K562 (cell line): Measurements from ENCODE around the gene ERGIC1.

Source experiments
- CHD2 ChIP-seq: IDR thresholded peaks from 2 replicates; pipeline ENCODE4 v1.6.1; 2011; ENCODE audit warnings: low read depth, low read length
- ELF1 ChIP-seq: fragments of 200-800 bp; sonication (Bioruptor generic); IDR thresholded peaks from 2 replicates; pipeline ENCODE4 v1.6.1; 2016; ENCODE audit warnings: missing genetic modification characterization, missing compliant biosample characterization
- ESRRA ChIP-seq: fragments of 450-650 bp; IDR thresholded peaks from 2 replicates; pipeline ENCODE4 v1.6.1; 2014; ENCODE audit warnings: low read depth, mild to moderate bottlenecking, moderate library complexity, borderline replicate concordance
- FOS ChIP-seq: IDR thresholded peaks from 3 replicates; pipeline ENCODE4 v1.6.1; 2011; ENCODE audit not compliant: insufficient read length; ENCODE audit errors: extremely low read depth
- NFRKB ChIP-seq: fragments of 450-650 bp; IDR thresholded peaks from 2 replicates; pipeline ENCODE4 v1.6.1; 2016; ENCODE audit warnings: low read depth
- NR2C2 ChIP-seq, 2 experiments: fragments of 200-800 bp in 1 of 2; sonication (Bioruptor generic) in 1 of 2; sonication (generic) in 1 of 2; formaldehyde crosslinking in 1 of 2; IDR thresholded peaks; 2 replicates each; pipeline versions ENCODE4 v1.6.1 to v1.8.0; 2016 to 2022; ENCODE audit warnings: mild to moderate bottlenecking in 1 of 2, missing compliant biosample characterization in 1 of 2, missing genetic modification characterization in 1 of 2, missing genetic modification reagents in 1 of 2
- SMARCC2 ChIP-seq: fragments of 450-650 bp; IDR thresholded peaks from 2 replicates; pipeline ENCODE4 v1.6.1; 2017; ENCODE audit warnings: antibody characterized with exemption, moderate library complexity, mild to moderate bottlenecking, low read depth
- ZFP36 ChIP-seq: fragments of 150-350 bp; IDR thresholded peaks from 2 replicates; pipeline ENCODE4 v1.6.1; 2018; ENCODE audit warnings: low read length, low read depth; ENCODE audit not compliant: partially characterized antibody
- ZNF232 ChIP-seq: sonication (generic); formaldehyde crosslinking; IDR thresholded peaks from 2 replicates; pipeline ENCODE4 v1.8.0; 2022; ENCODE audit warnings: mild to moderate bottlenecking, missing genetic modification reagents
- ZNF75A ChIP-seq: fragments of 450-650 bp; formaldehyde crosslinking; IDR thresholded peaks from 2 replicates; pipeline ENCODE4 v1.4.0; 2020; ENCODE audit warnings: mild to moderate bottlenecking
- ZZZ3 ChIP-seq: fragments of 450-650 bp; IDR thresholded peaks from 2 replicates; pipeline ENCODE4 v1.6.1; 2016; ENCODE audit warnings: antibody characterized with exemption, mild to moderate bottlenecking, moderate library complexity
- TF ChIP-seq, protein P1 (sequence below): fragments of 450-650 bp; IDR thresholded peaks from 2 replicates; pipeline ENCODE4 v1.6.1; 2018; ENCODE audit warnings: mild to moderate bottlenecking, low read depth; ENCODE audit not compliant: partially characterized antibody
- TF ChIP-seq, protein P2 (sequence below): fragments of 450-650 bp; formaldehyde crosslinking; IDR thresholded peaks from 2 replicates; pipeline ENCODE4 v1.4.0; 2022; ENCODE audit warnings: missing genetic modification characterization
- TF ChIP-seq, protein P3 (sequence below): sonication (generic); formaldehyde crosslinking; IDR thresholded peaks from 2 replicates; pipeline ENCODE4 v1.8.1; 2023; ENCODE audit warnings: mild to moderate bottlenecking, missing genetic modification reagents

DNA sequence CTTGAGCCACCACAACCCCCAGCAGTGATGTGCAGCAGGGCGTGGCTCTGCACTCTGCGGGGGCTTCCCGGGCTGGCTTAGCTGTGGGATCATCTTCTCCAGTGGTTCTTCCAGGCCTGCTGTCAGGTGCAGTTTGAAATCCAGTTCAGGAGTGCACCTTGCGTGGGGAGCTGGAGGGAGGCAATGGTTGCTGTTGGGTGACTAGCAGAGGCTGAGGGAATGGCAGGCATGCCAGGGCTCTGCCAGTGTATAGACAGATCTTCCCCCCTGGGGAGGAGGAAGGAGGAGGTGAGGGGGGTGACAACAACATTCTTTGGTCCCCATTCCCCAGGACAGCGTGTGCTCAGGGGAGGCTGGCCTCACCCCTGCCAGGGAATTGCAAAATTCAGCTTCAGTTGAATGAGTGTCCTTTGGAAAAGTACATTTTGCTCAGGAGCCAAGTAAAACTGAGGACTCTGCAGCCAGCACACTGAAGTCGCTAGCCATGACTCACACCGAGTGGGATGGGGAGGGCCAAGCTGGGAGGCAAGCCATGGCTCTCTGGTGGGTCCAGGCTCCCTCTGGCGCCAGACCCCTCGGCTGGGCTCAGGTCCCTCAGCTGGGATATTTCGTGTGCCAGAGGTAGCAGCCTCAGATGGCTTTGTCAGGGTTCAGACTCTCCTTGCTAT, 35.0 kb downstream of the ERGIC1 start:
- no peak for TF ChIP-seq ZFP36
- TF ChIP-seq, protein P1, sequence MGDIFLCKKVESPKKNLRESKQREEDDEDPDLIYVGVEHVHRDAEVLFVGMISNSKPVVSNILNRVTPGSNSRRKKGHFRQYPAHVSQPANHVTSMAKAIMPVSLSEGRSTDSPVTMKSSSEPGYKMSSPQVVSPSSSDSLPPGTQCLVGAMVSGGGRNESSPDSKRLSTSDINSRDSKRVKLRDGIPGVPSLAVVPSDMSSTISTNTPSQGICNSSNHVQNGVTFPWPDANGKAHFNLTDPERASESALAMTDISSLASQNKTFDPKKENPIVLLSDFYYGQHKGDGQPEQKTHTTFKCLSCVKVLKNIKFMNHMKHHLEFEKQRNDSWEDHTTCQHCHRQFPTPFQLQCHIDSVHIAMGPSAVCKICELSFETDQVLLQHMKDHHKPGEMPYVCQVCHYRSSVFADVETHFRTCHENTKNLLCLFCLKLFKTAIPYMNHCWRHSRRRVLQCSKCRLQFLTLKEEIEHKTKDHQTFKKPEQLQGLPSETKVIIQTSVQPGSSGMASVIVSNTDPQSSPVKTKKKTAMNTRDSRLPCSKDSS: no peak
- TF ChIP-seq FOS: no peak
- no peak for TF ChIP-seq NFRKB
- no peak for TF ChIP-seq ESRRA
- no peak for TF ChIP-seq ELF1
- no peak for TF ChIP-seq ZNF75A (CRISPR knock-in tag)
- TF ChIP-seq, protein P2, sequence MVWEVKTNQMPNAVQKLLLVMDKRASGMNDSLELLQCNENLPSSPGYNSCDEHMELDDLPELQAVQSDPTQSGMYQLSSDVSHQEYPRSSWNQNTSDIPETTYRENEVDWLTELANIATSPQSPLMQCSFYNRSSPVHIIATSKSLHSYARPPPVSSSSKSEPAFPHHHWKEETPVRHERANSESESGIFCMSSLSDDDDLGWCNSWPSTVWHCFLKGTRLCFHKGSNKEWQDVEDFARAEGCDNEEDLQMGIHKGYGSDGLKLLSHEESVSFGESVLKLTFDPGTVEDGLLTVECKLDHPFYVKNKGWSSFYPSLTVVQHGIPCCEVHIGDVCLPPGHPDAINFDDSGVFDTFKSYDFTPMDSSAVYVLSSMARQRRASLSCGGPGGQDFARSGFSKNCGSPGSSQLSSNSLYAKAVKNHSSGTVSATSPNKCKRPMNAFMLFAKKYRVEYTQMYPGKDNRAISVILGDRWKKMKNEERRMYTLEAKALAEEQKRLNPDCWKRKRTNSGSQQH (CRISPR knock-in tag): no peak
- no peak for TF ChIP-seq ZZZ3
- no peak for TF ChIP-seq SMARCC2
- TF ChIP-seq, protein P3, sequence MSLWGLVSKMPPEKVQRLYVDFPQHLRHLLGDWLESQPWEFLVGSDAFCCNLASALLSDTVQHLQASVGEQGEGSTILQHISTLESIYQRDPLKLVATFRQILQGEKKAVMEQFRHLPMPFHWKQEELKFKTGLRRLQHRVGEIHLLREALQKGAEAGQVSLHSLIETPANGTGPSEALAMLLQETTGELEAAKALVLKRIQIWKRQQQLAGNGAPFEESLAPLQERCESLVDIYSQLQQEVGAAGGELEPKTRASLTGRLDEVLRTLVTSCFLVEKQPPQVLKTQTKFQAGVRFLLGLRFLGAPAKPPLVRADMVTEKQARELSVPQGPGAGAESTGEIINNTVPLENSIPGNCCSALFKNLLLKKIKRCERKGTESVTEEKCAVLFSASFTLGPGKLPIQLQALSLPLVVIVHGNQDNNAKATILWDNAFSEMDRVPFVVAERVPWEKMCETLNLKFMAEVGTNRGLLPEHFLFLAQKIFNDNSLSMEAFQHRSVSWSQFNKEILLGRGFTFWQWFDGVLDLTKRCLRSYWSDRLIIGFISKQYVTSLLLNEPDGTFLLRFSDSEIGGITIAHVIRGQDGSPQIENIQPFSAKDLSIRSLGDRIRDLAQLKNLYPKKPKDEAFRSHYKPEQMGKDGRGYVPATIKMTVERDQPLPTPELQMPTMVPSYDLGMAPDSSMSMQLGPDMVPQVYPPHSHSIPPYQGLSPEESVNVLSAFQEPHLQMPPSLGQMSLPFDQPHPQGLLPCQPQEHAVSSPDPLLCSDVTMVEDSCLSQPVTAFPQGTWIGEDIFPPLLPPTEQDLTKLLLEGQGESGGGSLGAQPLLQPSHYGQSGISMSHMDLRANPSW (CRISPR knock-in tag): no peak
- TF ChIP-seq ZNF232 (CRISPR knock-in tag): no peak
- TF ChIP-seq CHD2: no peak
- no peak for TF ChIP-seq NR2C2 (CRISPR knock-in tag; IDR thresholded peaks at IDR 0.05)
- no peak for TF ChIP-seq NR2C2 (tag; IDR thresholded peaks at IDR 0.05)
